CD4-positive, alpha-beta T cell (primary cell): ENCODE measurements around the gene GAS6. TPM values are rescaled to one million over a fixed set of nuclear protein-coding genes. Genes with fewer than 3 reads are reported as not detected.
"Not testable (repeated sequence)": the region's sequence is repeated elsewhere in the genome, so short reads cannot be mapped to it uniquely, and the experiment has no call there.

ENCODE experiments used
- ATAC-seq: fragments of 200-7000 bp; cut with Tn5 transposase; one replicate; pipeline ENCODE4 v1.10.0; 2022; ENCODE audit warnings: mild to moderate bottlenecking; ENCODE audit not compliant: poor library complexity
- CTCF ChIA-PET: fragments of 350-600 bp; sonication (Branson Sonifier 250); formaldehyde crosslinking; loops from one replicate; lab custom pipeline; 2021; ENCODE audit warnings: antibody characterized with exemption, inconsistent platforms; lab: Charles Lee
- POLR2A ChIA-PET: fragments of 350-600 bp; sonication (Branson Sonifier 250); formaldehyde crosslinking; loops from one replicate; lab custom pipeline; 2021; ENCODE audit warnings: antibody characterized with exemption, inconsistent platforms; lab: Charles Lee
- DNase-seq, 14 experiments: peaks; one replicate each; pipeline ENCODE4 v3.0.0-alpha.2; 2013 to 2020; ENCODE audit warnings: mixed read lengths in 2 of 14
- H3K27ac ChIP-seq, 2 donors: one replicate each; pipeline versions ENCODE4 v1.5.1 to v1.7.0; 2013; ENCODE audit warnings: low read length in 2 of 2, low read depth in 1 of 2, mild to moderate bottlenecking in 1 of 2
- H3K27me3 ChIP-seq, 2 experiments: 1 replicate in 1 of 2; 2 replicates in 1 of 2; pipeline versions ENCODE4 v1.6.1 to v1.7.0; 2013; ENCODE audit warnings: low read length in 2 of 2, control low read depth in 1 of 2, mild to moderate bottlenecking in 1 of 2, moderate library complexity in 1 of 2; ENCODE audit not compliant: insufficient read depth in 2 of 2, control insufficient read depth in 1 of 2
- H3K36me3 ChIP-seq: one replicate; pipeline ENCODE4 v1.6.1; 2013; ENCODE audit warnings: low read length, control low read depth; ENCODE audit not compliant: insufficient read depth
- H3K4me1 ChIP-seq: one replicate; pipeline ENCODE4 v1.6.1; 2013; ENCODE audit warnings: low read length, control low read depth; ENCODE audit not compliant: insufficient read depth
- H3K4me3 ChIP-seq: one replicate; pipeline ENCODE4 v1.5.1; 2013; ENCODE audit warnings: mild to moderate bottlenecking, low read length, moderate library complexity
- H3K9me3 ChIP-seq, 2 experiments: 1 replicate in 1 of 2; 2 replicates in 1 of 2; pipeline versions ENCODE4 v1.6.1 to v1.7.0; 2013; ENCODE audit warnings: low read length in 2 of 2, mild to moderate bottlenecking in 2 of 2, control low read depth in 1 of 2, moderate library complexity in 1 of 2; ENCODE audit not compliant: control insufficient read depth in 1 of 2, insufficient read depth in 1 of 2
- H3K27ac Mint-ChIP-seq: one replicate; pipeline ENCODE4 v1.8.0; 2020; ENCODE audit warnings: mixed read lengths
- H3K27me3 Mint-ChIP-seq: one replicate; pipeline ENCODE4 v1.8.0; 2021; ENCODE audit warnings: mixed read lengths
- H3K36me3 Mint-ChIP-seq: one replicate; pipeline ENCODE4 v1.8.0; 2021; ENCODE audit warnings: low read depth, mixed read lengths
- H3K4me1 Mint-ChIP-seq: one replicate; pipeline ENCODE4 v1.8.0; 2021; ENCODE audit warnings: low read depth, mixed read lengths
- H3K4me3 Mint-ChIP-seq: one replicate; pipeline ENCODE4 v1.8.0; 2020; ENCODE audit warnings: mild to moderate bottlenecking, mixed read lengths
- H3K9me3 Mint-ChIP-seq: one replicate; pipeline ENCODE4 v1.8.0; 2020; ENCODE audit warnings: mixed read lengths
- intact Hi-C, 2 experiments: fragments of 100-400 bp; cut with DNase I in 1 of 2; cut with micrococcal nuclease in 1 of 2; formaldehyde crosslinking; loops; one replicate each; pipeline versions ENCODE4 v1.15.1 to v1.9.0; 2023 to 2025; cut with DNase I, micrococcal nuclease
- total RNA-seq, 174 experiments: library from RNA in 2 of 174; stranded (reverse) in 2 of 174; gene quantifications; one replicate each; pipeline ENCODE4 v1.2.3 and lab custom pipeline; 2021 to 2026
- TF ChIP-seq, protein P1 (sequence below): fragments of 200-600 bp; IDR thresholded peaks from one replicate; pipeline ENCODE4 v1.8.0; 2022; ENCODE audit warnings: antibody characterized with exemption, mild to moderate bottlenecking

The GAS6 gene
- total RNA-seq, 2 experiments from 2014 or later: 0.52 to 1.0 TPM

DNA sequence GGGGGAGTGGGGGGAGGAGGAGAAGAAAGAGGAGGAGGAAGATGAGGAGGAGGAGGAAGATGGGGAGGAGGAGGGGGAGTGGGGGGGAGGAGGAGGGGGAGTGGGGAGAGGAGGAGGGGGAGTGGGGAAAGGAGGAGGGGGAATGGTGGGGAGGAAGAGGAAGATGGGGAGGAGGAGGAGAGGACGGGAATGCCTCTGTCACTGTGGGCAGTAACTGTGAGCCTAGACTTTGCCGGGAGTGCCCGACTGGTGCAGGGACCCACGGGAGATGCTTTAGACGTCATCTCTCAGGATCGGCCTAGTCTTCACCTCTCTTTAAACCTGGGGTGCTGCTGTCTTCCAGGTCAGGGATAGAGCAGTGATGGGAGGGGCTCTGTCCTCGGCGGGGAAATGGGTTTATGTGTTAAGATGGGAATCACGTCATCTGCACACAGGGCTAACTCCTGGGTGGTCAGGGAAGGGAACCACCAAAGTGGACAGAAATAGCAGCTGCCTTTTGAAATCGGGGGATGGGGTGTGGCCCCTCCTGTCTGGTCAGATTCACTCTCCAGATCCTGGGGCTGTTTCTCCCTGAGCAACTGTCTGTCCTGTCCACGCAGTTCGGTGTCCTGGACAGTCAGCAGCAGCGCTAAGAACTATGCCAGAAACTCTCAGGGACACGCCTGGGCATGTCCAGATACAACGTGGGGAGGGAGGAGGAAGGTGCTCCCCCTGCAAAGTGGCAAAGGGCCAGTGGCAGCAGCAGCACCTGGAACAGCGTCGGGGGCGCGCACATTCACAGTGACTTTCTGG is 26.9 kb downstream of the GAS6 start:
- Mint-ChIP-seq H3K4me3 (no peak overlapping the region), H3K9me3 (no peaks in the 10 kb centered on the region), H3K36me3 (no peaks in the 10 kb centered on the region), H3K27me3 (no peaks in the 10 kb centered on the region), H3K27ac (no peak overlapping the region), H3K4me1 (peaks cover 15% of the 10 kb centered on the region)
- Histone ChIP-seq H3K9me3 (peaks cover 0 to 22% of the 10 kb centered on the region in 2 experiments), H3K4me3 (no peak overlapping the region), H3K36me3 (peaks cover 2% of the 10 kb centered on the region), H3K27me3 (no peaks in the 10 kb centered on the region), H3K4me1 (peaks cover 21% of the 10 kb centered on the region), H3K27ac (no peak overlapping the region)
- POLR2A ChIA-PET: no interaction called here
- intact Hi-C loops: no loop called here
- TF ChIP-seq, protein P1, sequence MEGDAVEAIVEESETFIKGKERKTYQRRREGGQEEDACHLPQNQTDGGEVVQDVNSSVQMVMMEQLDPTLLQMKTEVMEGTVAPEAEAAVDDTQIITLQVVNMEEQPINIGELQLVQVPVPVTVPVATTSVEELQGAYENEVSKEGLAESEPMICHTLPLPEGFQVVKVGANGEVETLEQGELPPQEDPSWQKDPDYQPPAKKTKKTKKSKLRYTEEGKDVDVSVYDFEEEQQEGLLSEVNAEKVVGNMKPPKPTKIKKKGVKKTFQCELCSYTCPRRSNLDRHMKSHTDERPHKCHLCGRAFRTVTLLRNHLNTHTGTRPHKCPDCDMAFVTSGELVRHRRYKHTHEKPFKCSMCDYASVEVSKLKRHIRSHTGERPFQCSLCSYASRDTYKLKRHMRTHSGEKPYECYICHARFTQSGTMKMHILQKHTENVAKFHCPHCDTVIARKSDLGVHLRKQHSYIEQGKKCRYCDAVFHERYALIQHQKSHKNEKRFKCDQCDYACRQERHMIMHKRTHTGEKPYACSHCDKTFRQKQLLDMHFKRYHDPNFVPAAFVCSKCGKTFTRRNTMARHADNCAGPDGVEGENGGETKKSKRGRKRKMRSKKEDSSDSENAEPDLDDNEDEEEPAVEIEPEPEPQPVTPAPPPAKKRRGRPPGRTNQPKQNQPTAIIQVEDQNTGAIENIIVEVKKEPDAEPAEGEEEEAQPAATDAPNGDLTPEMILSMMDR: no peak
- DNase-seq: no peak
- CTCF ChIA-PET: no interaction called here
- ATAC-seq: no peak

DNA sequence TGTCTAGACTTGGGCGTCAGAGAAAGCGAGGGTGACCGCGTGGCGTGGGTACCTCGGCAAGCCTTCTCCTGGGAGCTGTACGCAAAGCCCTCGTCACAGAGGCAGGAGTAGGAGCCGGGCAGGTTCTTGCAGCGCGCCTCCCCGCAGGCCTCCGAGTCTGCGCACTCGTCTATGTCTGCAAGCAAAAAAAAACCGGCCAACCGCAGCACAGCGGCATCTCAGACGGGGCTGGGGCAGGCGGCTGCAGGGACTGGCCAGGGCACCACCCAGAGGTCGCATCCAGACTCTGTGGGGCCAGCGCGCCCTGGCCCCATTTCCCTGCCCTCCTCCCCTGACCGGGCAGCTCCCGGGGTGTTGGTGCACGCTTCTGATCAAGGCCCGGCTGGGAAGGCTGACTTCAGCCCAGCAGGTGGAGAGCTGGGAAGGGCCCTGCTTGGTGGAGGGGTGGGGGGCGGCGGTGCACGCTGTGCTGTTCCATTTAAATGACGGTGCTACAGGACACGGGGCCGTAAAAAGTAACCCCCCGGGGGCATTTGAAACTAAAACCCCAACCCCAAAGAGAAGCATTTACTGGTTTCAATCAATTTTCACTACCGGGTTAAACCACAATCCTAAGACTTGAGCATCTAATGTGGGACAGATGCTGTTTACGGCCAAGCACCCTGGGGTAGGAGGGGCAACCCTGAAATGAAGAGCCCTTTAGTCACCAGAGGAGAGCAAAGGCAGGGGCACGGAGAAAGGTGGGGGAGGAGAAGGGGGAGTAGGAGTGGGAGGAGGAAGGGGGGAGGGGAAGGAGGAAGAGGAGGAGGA is 28.2 kb downstream of the GAS6 start:
- CTCF ChIA-PET: no interaction called here
- DNase-seq (no peak), ATAC-seq (no peak)
- no peak overlapping the region for H3K27ac Mint-ChIP-seq
- POLR2A ChIA-PET: no interaction called here
- Histone ChIP-seq H3K36me3 (peaks cover 2% of the 10 kb centered on the region), H3K27ac (no peak overlapping the region), H3K9me3 (peaks cover 0 to 15% of the 10 kb centered on the region in 2 experiments), H3K4me3 (no peak overlapping the region), H3K27me3 (no peaks in the 10 kb centered on the region), H3K4me1 (peaks cover 12% of the 10 kb centered on the region)
- no peaks in the 10 kb centered on the region for H3K27me3 Mint-ChIP-seq
- H3K9me3 Mint-ChIP-seq: no peaks in the 10 kb centered on the region
- no peak overlapping the region for H3K4me3 Mint-ChIP-seq
- TF ChIP-seq, protein P1: no peak
- H3K4me1 Mint-ChIP-seq: peaks cover 5% of the 10 kb centered on the region
- intact Hi-C loops: no loop called here
- H3K36me3 Mint-ChIP-seq: no peaks in the 10 kb centered on the region

DNA sequence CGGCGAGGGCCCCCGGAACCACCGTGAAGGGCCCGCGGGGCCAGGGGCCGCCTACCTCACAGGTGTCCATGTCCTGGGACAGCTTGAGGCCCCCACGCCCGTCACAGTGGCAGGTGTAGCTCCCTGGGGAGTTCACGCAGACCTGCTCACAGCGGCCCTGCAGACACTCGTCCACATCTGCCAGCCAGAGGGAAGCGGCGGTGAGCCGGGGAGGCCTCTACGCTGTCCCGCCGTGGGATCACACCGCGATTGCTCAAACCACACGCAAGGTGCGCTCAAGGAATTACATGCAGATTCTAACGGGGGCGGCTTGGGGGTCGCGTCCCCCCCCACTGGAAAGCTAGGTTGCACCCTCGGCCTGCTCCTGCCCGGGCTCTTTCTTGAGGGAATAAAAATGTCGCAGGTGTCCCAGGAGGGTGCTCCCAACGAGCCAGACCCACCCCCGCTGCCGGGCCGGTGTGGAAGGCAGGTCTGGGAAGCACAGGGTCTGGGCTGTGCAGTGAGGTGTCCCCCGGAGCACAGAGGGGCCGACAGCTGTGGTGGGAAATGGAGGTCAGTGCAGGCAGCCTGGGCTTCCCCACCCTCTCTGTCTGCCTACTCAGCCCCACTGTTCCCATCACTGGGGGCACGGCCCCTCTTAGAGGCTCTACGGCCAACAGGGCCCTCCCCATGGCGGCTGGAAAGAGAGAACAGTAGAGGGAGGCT is 29.2 kb downstream of the GAS6 start:
- Histone ChIP-seq H3K4me3 (no peak overlapping the region), H3K4me1 (peaks cover 2% of the 10 kb centered on the region), H3K36me3 (peaks cover 2% of the 10 kb centered on the region), H3K27me3 (no peaks in the 10 kb centered on the region), H3K27ac (no peak overlapping the region), H3K9me3 (peaks cover 0 to 5% of the 10 kb centered on the region in 2 experiments)
- no peak for DNase-seq
- CTCF ChIA-PET: no interaction called here
- TF ChIP-seq, protein P1: no peak
- ATAC-seq: no peak
- no peak overlapping the region for H3K27ac Mint-ChIP-seq
- no peak overlapping the region for H3K4me3 Mint-ChIP-seq
- no peaks in the 10 kb centered on the region for H3K27me3 Mint-ChIP-seq
- peaks cover 5% of the 10 kb centered on the region for H3K4me1 Mint-ChIP-seq
- intact Hi-C loops: no loop called here
- POLR2A ChIA-PET: no interaction called here
- no peaks in the 10 kb centered on the region for H3K36me3 Mint-ChIP-seq
- no peaks in the 10 kb centered on the region for H3K9me3 Mint-ChIP-seq

DNA sequence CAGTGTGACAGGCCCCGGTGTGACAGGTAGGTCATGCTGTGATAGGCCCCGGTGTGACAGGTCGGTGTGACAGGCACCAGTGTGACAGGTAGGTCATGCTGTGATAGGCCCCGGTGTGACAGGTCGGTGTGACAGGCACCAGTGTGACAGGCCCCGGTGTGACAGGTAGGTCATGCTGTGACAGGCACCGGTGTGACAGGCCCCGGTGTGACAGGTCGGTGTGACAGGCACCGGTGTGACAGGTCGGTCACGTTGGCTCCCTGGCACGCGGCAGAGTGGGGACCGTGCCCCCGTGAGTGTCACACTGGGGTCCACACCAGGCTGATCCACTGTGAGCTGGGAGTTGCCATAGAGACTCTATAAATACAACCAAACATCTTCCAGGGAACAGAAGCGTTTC is 29.9 kb downstream of the GAS6 start:
- H3K27ac ChIP-seq, H3K36me3 ChIP-seq, H3K9me3 Mint-ChIP-seq, CTCF ChIA-PET, H3K27ac Mint-ChIP-seq, H3K4me1 Mint-ChIP-seq, intact Hi-C loops, POLR2A ChIA-PET, H3K4me1 ChIP-seq, H3K9me3 ChIP-seq, DNase-seq, H3K4me3 ChIP-seq, H3K36me3 Mint-ChIP-seq, H3K4me3 Mint-ChIP-seq, H3K27me3 Mint-ChIP-seq, ATAC-seq, H3K27me3 ChIP-seq: not testable (repeated sequence)
